Tibial nerve (tissue), 4 donors: ENCODE data around the gene PPP1R3F. TPM values are rescaled to one million over a fixed set of nuclear protein-coding genes. Genes with fewer than 3 reads are reported as not detected.
"Not testable (repeated sequence)": the region's sequence is repeated elsewhere in the genome, so short reads cannot be mapped to it uniquely, and the experiment has no call there.

Source experiments
- DNase-seq, 2 donors: peaks; one replicate each; pipeline ENCODE4 v3.0.0-alpha.2; 2019; ENCODE audit warnings: low spot score in 2 of 2
- H3K27ac ChIP-seq, 4 donors: fragments of 200-600 bp; sonication (generic) in 3 of 4; one replicate each; pipeline ENCODE4 v1.5.1; 2017 to 2019; ENCODE audit warnings: mild to moderate bottlenecking in 1 of 4
- H3K27me3 ChIP-seq, 2 donors: fragments of 200-600 bp; sonication (generic) in 1 of 2; one replicate each; pipeline versions ENCODE4 v1.5.1 to v1.6.0; 2017 to 2019
- H3K36me3 ChIP-seq, 3 donors: fragments of 200-600 bp; sonication (generic); one replicate each; pipeline ENCODE4 v1.5.1; 2018 to 2019
- H3K4me1 ChIP-seq, 4 donors: fragments of 200-600 bp; sonication (generic) in 3 of 4; one replicate each; pipeline ENCODE4 v1.5.1; 2017 to 2019
- H3K4me3 ChIP-seq, 4 donors: fragments of 200-600 bp; sonication (generic) in 3 of 4; one replicate each; pipeline ENCODE4 v1.5.1; 2017 to 2019; ENCODE audit warnings: mild to moderate bottlenecking in 1 of 4, moderate library complexity in 1 of 4
- H3K9me3 ChIP-seq, 4 donors: fragments of 200-600 bp; sonication (generic) in 3 of 4; one replicate each; pipeline ENCODE4 v1.5.1; 2017 to 2019
- EP300 ChIP-seq, 2 donors: sonication (generic); formaldehyde crosslinking; IDR thresholded peaks; one replicate each; pipeline ENCODE4 v1.6.1; 2017; ENCODE audit warnings: antibody characterized with exemption in 2 of 2, mild to moderate bottlenecking in 1 of 2
- POLR2A ChIP-seq, 2 donors: fragments of 450-650 bp; IDR thresholded peaks; one replicate each; pipeline ENCODE4 v1.6.1; 2017; ENCODE audit warnings: antibody characterized with exemption in 2 of 2, mild to moderate bottlenecking in 2 of 2, moderate library complexity in 2 of 2
- WGBS, 2 donors: methylation state at CpG; one replicate each; pipeline ENCODE4 v1.1.5; 2018; 5-methylcytosine and 5-hydroxymethylcytosine counted together
- total RNA-seq, 4 donors: library from RNA; depleted of rRNA; stranded (reverse); fragments of >200 nt; gene quantifications; one replicate each; pipeline ENCODE4 v1.1.0, GENCODE V29; 2016
- TF ChIP-seq, protein P1 (sequence below), 5 experiments: fragments of 200-600 bp in 3 of 5; fragments of 450-650 bp in 2 of 5; sonication (generic) in 3 of 5; IDR thresholded peaks; one replicate each; pipeline ENCODE4 v1.5.1; 2016 to 2019; ENCODE audit warnings: antibody characterized with exemption in 5 of 5, mild to moderate bottlenecking in 3 of 5, moderate library complexity in 2 of 5

Gene PPP1R3F
- total RNA-seq, 4 donors from 2014 or later, result 20.9 to 36.9 (median 27.1) TPM

DNA sequence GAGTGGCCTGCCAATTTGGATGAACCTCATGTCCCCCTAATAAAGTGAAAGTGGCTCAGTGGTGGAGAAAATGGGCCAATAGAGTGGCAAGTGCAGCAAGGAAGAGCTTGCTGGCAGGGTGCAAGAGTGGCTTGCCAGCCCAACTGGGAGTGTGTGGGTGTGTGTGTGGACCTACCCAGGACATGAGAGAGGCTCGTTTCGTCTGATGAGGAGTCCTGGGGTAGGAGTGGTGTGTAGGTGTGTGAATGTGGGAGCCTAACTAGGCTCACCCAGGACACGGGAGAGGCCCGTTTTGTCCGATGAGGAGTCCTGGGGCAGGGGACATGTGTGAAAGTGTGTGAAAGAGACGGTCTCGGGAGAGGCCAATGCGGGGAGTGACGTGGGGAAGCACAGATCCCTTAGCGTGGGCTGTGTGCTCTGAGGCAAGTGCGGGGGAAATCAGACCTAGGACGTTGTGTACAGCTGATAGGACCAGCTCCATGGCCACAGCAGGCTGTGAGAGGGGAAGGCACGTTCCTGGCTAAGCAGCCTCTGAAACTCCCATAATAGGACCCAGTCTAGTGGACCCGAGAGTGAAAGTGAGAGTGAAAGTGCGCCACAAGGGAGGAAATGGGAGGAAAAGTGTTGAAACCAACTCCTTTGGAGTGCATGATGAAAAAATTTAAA is 39.1 kb downstream of the PPP1R3F start:
- Histone ChIP-seq H3K4me3 (peak overlapping the region; percentile 19 to 44 (median 37)), H3K27me3 (peaks cover 0 to 4% of the 10 kb centered on the region in 2 donors), H3K4me1 (peaks cover 0 to 5% (median 0%) of the 10 kb centered on the region in 4 donors), H3K27ac (peak overlapping the region; percentile 54 to 78 (median 72)), H3K9me3 (no peaks in the 10 kb centered on the region), H3K36me3 (no peaks in the 10 kb centered on the region)
- peak in 1 of 2 donors; percentile 5 for DNase-seq
- 29 to 60% methylated on average over 14 to 15 of the region's 15 CpGs for WGBS, 2 donors
- TF ChIP-seq EP300 (IDR thresholded peaks at IDR 0.05) (no peak), POLR2A (IDR thresholded peaks at IDR 0.05) (no peak)
- TF ChIP-seq, protein P1, sequence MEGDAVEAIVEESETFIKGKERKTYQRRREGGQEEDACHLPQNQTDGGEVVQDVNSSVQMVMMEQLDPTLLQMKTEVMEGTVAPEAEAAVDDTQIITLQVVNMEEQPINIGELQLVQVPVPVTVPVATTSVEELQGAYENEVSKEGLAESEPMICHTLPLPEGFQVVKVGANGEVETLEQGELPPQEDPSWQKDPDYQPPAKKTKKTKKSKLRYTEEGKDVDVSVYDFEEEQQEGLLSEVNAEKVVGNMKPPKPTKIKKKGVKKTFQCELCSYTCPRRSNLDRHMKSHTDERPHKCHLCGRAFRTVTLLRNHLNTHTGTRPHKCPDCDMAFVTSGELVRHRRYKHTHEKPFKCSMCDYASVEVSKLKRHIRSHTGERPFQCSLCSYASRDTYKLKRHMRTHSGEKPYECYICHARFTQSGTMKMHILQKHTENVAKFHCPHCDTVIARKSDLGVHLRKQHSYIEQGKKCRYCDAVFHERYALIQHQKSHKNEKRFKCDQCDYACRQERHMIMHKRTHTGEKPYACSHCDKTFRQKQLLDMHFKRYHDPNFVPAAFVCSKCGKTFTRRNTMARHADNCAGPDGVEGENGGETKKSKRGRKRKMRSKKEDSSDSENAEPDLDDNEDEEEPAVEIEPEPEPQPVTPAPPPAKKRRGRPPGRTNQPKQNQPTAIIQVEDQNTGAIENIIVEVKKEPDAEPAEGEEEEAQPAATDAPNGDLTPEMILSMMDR (IDR thresholded peaks at IDR 0.05), result no peak

DNA sequence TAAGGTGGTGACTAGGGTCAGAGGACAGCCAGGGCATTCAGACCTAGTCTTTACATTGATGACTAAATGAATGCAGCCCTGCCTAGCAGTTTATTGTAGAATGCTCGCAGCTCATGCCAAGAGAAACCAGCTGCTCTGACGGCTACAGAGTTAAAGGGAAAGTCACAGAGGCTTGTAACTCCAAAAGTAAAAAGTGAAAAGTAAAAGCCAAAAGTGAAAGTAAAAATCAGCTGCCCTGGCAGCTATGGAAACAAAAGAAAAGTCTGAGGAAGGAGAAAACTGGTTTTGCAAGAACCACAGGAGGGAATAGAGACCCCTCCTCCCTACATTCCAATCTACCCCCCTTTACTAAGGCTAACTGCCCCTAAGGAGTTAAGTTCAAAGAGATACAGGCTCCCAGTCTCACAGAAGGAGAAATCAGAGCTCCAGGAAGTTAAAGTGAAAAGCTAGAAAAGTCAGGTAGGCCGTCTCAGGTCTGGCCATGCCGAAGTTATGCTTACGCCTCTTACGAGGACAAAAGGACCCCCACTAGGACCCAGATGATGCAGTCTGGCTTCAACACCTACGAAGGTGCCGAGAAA is 39.9 kb downstream of the PPP1R3F start:
- peak overlapping the region; percentile 19 to 44 (median 37) for H3K4me3 ChIP-seq
- H3K9me3 ChIP-seq, result no peaks in the 10 kb centered on the region
- TF ChIP-seq POLR2A (IDR thresholded peaks at IDR 0.05), result no peak
- TF ChIP-seq EP300 (IDR thresholded peaks at IDR 0.05), result no peak
- TF ChIP-seq, protein P1 (IDR thresholded peaks at IDR 0.05), result no peak
- 3 to 34% methylated on average over 8 of the region's 8 CpGs for WGBS, 2 donors
- no peak for DNase-seq
- H3K27me3 ChIP-seq, result peaks cover 0 to 4% of the 10 kb centered on the region in 2 donors
- H3K27ac ChIP-seq, result peak overlapping the region; percentile 54 to 78 (median 72)
- H3K4me1 ChIP-seq, result peaks cover 0 to 5% (median 0%) of the 10 kb centered on the region in 4 donors
- H3K36me3 ChIP-seq, result no peaks in the 10 kb centered on the region

DNA sequence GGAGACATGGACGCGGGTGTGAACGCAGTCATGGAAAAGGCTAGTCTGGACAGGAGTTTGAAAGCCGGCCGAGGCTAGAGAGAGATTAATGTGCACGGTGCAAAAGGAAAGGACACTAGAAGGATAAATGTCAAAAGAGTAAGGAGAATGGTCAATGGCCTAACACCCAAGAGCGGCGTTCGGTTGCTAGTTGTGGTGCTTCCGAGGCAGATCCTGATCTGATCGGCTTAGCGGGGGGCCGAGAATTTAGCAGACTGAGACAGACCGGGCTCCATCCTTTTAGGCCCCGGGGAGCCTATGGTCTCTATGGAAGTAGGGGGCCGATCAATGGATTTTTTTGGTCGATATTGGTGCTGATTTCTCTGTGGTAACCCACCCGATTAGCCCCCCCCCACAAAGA is 40.8 kb downstream of the PPP1R3F start:
- Histone ChIP-seq H3K4me1 (peaks cover 0 to 5% (median 0%) of the 10 kb centered on the region in 4 donors), H3K27me3 (peaks cover 0 to 4% of the 10 kb centered on the region in 2 donors), H3K4me3 (peak overlapping the region in 1 of 4 donors; percentile 44), H3K9me3 (no peaks in the 10 kb centered on the region), H3K36me3 (no peaks in the 10 kb centered on the region), H3K27ac (no peak overlapping the region)
- no peak for DNase-seq
- WGBS, 2 donors, result 52 to 62% methylated on average over 18 of the region's 18 CpGs
- no peak for TF ChIP-seq EP300 (IDR thresholded peaks at IDR 0.05)
- TF ChIP-seq POLR2A (IDR thresholded peaks at IDR 0.05), result no peak
- TF ChIP-seq, protein P1 (IDR thresholded peaks at IDR 0.05), result no peak

DNA sequence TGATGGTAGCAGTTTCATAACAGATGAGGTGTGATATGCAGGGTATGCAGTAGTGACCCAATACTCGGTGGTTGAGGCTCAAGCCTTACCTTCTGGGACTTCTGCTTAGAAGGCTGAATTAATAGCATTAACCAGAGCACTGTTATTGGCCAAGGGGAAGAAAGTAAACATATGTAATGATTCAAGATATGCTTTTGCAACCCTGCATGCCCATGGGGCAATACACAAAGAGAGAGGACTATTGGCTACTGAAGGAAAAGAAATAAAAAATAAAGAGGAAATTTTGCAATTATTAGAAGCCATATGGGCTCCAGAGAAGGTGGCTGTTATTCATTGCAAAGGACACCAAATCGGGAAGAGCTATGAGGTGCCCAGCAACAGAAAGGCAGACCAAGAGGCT is 42.6 kb downstream of the PPP1R3F start:
- H3K4me3 ChIP-seq, result no peak overlapping the region
- no peak overlapping the region for H3K27ac ChIP-seq
- no peaks in the 10 kb centered on the region for H3K9me3 ChIP-seq
- no peaks in the 10 kb centered on the region for H3K36me3 ChIP-seq
- DNase-seq, result no peak
- H3K4me1 ChIP-seq, result peaks cover 0 to 5% (median 0%) of the 10 kb centered on the region in 4 donors
- H3K27me3 ChIP-seq, result no peaks in the 10 kb centered on the region
- TF ChIP-seq EP300 (IDR thresholded peaks at IDR 0.05), result no peak
- TF ChIP-seq POLR2A (IDR thresholded peaks at IDR 0.05), result no peak
- TF ChIP-seq, protein P1 (IDR thresholded peaks at IDR 0.05), result no peak
- 81 to 100% methylated on average over 2 of the region's 2 CpGs for WGBS, 2 donors

DNA sequence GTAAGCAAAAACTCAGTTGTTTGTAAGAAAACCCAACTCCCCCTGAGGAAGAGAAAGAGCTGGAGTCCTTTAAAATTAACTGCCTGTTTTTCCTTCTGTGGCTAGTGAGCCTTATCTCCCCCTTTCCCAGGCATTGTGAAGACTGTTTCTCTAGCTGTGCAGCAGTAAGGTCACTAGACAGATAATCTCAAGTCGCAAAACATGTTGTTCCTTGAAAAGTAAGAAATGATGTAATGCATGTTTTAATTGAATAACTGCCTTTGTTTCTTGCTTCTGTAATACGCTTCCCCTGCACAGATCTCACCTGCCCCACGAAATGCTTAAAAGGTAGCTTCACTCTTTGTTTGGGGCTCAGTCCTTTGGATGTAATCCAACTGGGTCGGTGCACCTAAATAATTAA is 46.5 kb downstream of the PPP1R3F start:
- Histone ChIP-seq H3K36me3 (no peaks in the 10 kb centered on the region), H3K9me3 (no peaks in the 10 kb centered on the region), H3K27ac (no peak overlapping the region), H3K4me3 (no peak overlapping the region), H3K27me3 (no peaks in the 10 kb centered on the region), H3K4me1 (no peaks in the 10 kb centered on the region)
- TF ChIP-seq POLR2A (IDR thresholded peaks at IDR 0.05) (no peak), EP300 (IDR thresholded peaks at IDR 0.05) (no peak)
- TF ChIP-seq, protein P1 (IDR thresholded peaks at IDR 0.05), result no peak
- no peak for DNase-seq
- 61 to 68% methylated on average over 4 of the region's 4 CpGs for WGBS, 2 donors

DNA sequence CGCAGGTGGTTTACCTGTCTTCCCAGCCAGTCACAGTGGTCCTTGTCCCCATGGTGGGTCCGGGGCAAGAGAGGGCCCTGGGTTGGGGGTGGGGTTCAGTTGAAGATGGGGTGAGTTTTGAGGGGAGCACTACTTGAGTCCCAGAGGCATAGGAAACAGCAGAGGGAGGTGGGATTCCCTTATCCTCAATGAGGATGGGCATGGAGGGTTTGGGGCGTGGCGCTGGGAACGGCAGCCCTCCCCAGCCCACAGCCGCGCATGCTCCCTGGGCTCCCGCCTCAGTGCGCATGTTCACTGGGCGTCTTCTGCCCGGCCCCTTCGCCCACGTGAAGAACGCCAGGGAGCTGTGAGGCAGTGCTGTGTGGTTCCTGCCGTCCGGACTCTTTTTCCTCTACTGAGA is 52.1 kb downstream of the PPP1R3F start, which contains the start of gene GAGE12J:
TSS of gene GAGE12J (plus strand) at position 301 of the 400 bp plus-strand sequence. CDS start 1,157 bp downstream, outside the sequence.
- not testable (repeated sequence) for H3K9me3 ChIP-seq

DNA sequence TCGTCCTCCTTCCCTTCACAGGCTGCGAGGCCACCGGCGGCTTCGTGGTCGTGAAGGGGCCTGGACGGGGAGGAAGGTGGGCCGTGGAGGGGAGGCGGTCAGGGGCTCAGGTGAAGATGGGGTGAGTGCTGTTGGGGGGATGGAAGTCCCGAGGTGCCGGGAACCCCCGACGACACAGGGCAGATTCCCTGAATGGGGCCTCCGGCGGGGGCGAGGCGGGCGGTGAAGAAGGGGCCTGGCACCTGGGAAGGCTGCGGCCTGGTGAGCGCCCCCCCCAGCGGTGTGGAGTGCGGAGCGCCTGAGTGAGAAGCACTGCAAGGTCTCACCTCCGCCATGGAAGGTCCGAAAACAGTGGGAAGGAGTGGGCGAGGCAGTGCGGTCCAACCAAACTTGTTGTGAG is 52.7 kb downstream of the PPP1R3F start:
- not testable (repeated sequence) for H3K27ac ChIP-seq, H3K27me3 ChIP-seq, H3K9me3 ChIP-seq, DNase-seq, H3K36me3 ChIP-seq, H3K4me3 ChIP-seq, H3K4me1 ChIP-seq
- no CpG with 5 or more reads among the region's 27 CpGs for WGBS, 2 donors

More for the DNA sequence above, 52.1 kb downstream of the PPP1R3F start, which contains the start of gene GAGE12J:
- H3K27ac ChIP-seq, H3K4me3 ChIP-seq, H3K36me3 ChIP-seq, H3K4me1 ChIP-seq, H3K27me3 ChIP-seq, DNase-seq: not testable (repeated sequence)
- 100% methylated on average over 1 of the region's 16 CpGs; no CpG with 5 or more reads in 1 of the 2 donors for WGBS, 2 donors
